IMR-90 (cell line): Measurements from ENCODE around the gene HMBS. TPM values are rescaled to one million over a fixed set of nuclear protein-coding genes. Genes with fewer than 3 reads are reported as not detected.

Source experiments
- ATAC-seq: fragments of 200-7000 bp; cut with Tn5 transposase; 2 replicates; pipeline ENCODE4 v1.9.1; 2020; ENCODE audit warnings: low read depth, mild to moderate bottlenecking, moderate library complexity
- BruUV-seq: library from RNA; stranded (reverse); fragments of 400-500 nt; replicated peaks from 2 replicates; lab custom pipeline; 2021; lab: Mats Ljungman, UMichigan
- CTCF ChIA-PET: fragments of 300-600 bp; formaldehyde crosslinking; extraction: SDS; loops from one replicate; lab custom pipeline; 2021; ENCODE audit warnings: antibody characterized with exemption; lab: Yijun Ruan, JAX
- POLR2A ChIA-PET: fragments of 300-600 bp; sonication (Branson Sonifier 250); formaldehyde crosslinking; loops from one replicate; lab custom pipeline; 2022; ENCODE audit warnings: antibody characterized with exemption; ENCODE audit not compliant: unreplicated experiment; lab: Charles Lee
- DNase-seq: peaks from one replicate; pipeline ENCODE4 v3.0.0; 2013
- H2AFZ ChIP-seq: replicated peaks from 2 replicates; pipeline ENCODE3; 2013; ENCODE audit warnings: low read length, mild to moderate bottlenecking; ENCODE audit not compliant: poor library complexity
- H2AK5ac ChIP-seq: 2 replicates; pipeline ENCODE4 v1.6.1; 2013; ENCODE audit warnings: low read depth, low read length, inconsistent platforms
- H2AK9ac ChIP-seq: replicated peaks from 2 replicates; pipeline ENCODE3; 2013; ENCODE audit warnings: mild to moderate bottlenecking, low read depth, low read length, moderate library complexity; ENCODE audit not compliant: poor library complexity
- H2BK120ac ChIP-seq: 2 replicates; pipeline ENCODE4 v1.6.1; 2013; ENCODE audit warnings: low read depth, low read length, inconsistent platforms
- H2BK15ac ChIP-seq: 3 replicates; pipeline ENCODE4 v1.6.1; 2013; ENCODE audit warnings: low read depth, low read length, inconsistent platforms
- H2BK20ac ChIP-seq: 2 replicates; pipeline ENCODE4 v1.6.1; 2013; ENCODE audit warnings: low read depth, mild to moderate bottlenecking, inconsistent platforms, low read length, moderate library complexity
- H2BK5ac ChIP-seq: 2 replicates; pipeline ENCODE4 v1.6.1; 2013; ENCODE audit warnings: mild to moderate bottlenecking, low read depth, low read length, inconsistent platforms; ENCODE audit not compliant: poor library complexity, severe bottlenecking
- H3K14ac ChIP-seq: replicated peaks from 2 replicates; pipeline ENCODE4 v1.6.1; 2013; ENCODE audit warnings: low read depth, low read length, inconsistent platforms
- H3K18ac ChIP-seq: 2 replicates; pipeline ENCODE4 v1.6.1; 2013; ENCODE audit warnings: low read depth, low read length, control low read depth
- H3K23ac ChIP-seq: 2 replicates; pipeline ENCODE4 v1.6.1; 2013; ENCODE audit warnings: low read depth, low read length, inconsistent platforms
- H3K27ac ChIP-seq: 2 replicates; pipeline ENCODE4 v1.5.1; 2013; ENCODE audit warnings: mild to moderate bottlenecking, control low read depth, low read length; ENCODE audit not compliant: insufficient read depth
- H3K27me3 ChIP-seq: 2 replicates; pipeline ENCODE4 v1.6.1; 2013; ENCODE audit warnings: low read length; ENCODE audit not compliant: control insufficient read depth, insufficient read depth
- H3K36me3 ChIP-seq: 2 replicates; pipeline ENCODE4 v1.6.1; 2013; ENCODE audit warnings: low read length, mixed read lengths; ENCODE audit not compliant: control insufficient read depth, insufficient read depth
- H3K4ac ChIP-seq: 2 replicates; pipeline ENCODE4 v1.6.1; 2013; ENCODE audit warnings: low read depth, low read length, inconsistent platforms
- H3K4me1 ChIP-seq: 2 replicates; pipeline ENCODE4 v1.6.1; 2013; ENCODE audit warnings: low read length, mixed read lengths; ENCODE audit not compliant: control insufficient read depth, insufficient read depth
- H3K4me2 ChIP-seq: 2 replicates; pipeline ENCODE4 v1.6.1; 2013; ENCODE audit warnings: low read depth, mild to moderate bottlenecking, control low read depth, low read length, moderate library complexity
- H3K4me3 ChIP-seq: 2 replicates; pipeline ENCODE4 v1.5.1; 2013; ENCODE audit warnings: low read depth, mild to moderate bottlenecking, control low read depth, low read length, moderate library complexity; ENCODE audit not compliant: insufficient read depth
- H3K56ac ChIP-seq: 2 replicates; pipeline ENCODE4 v1.6.1; 2013; ENCODE audit warnings: low read length, inconsistent platforms; ENCODE audit not compliant: insufficient read depth; ENCODE audit errors: extremely low read depth
- H3K79me1 ChIP-seq, 2 experiments: 2 replicates each; pipeline ENCODE4 v1.6.1; 2013; ENCODE audit warnings: low read length in 2 of 2, inconsistent platforms in 1 of 2, low read depth in 1 of 2
- H3K9ac ChIP-seq: 2 replicates; pipeline ENCODE4 v1.6.1; 2013; ENCODE audit warnings: low read depth, low read length, control low read depth
- H3K9me1 ChIP-seq: 2 replicates; pipeline ENCODE4 v1.6.1; 2013; ENCODE audit warnings: low read length, inconsistent platforms; ENCODE audit not compliant: insufficient read depth
- H3K9me3 ChIP-seq: 2 replicates; pipeline ENCODE4 v1.6.1; 2013; ENCODE audit warnings: low read length; ENCODE audit not compliant: control insufficient read depth, insufficient read depth
- H4K20me1 ChIP-seq: 2 replicates; pipeline ENCODE4 v1.6.1; 2013; ENCODE audit warnings: low read length, inconsistent platforms; ENCODE audit not compliant: insufficient read depth
- H4K5ac ChIP-seq: 2 replicates; pipeline ENCODE4 v1.6.1; 2013; ENCODE audit warnings: mild to moderate bottlenecking, low read depth, low read length, control low read depth
- H4K8ac ChIP-seq, 2 experiments: 2 replicates each; pipeline ENCODE4 v1.6.1; 2013; ENCODE audit warnings: low read depth in 2 of 2, low read length in 2 of 2, control low read depth in 1 of 2, inconsistent platforms in 1 of 2
- H4K91ac ChIP-seq: 2 replicates; pipeline ENCODE4 v1.6.1; 2013; ENCODE audit warnings: low read depth, low read length, inconsistent platforms; ENCODE audit not compliant: insufficient read depth
- BHLHE40 ChIP-seq: fragments of 150-350 bp; IDR thresholded peaks from 2 replicates; pipeline ENCODE4 v1.6.1; 2016; ENCODE audit warnings: mild to moderate bottlenecking, low read depth, low read length
- CTCF ChIP-seq: conservative IDR thresholded peaks from 2 replicates; pipeline ENCODE4 v1.5.1; 2012; ENCODE audit warnings: mild to moderate bottlenecking, low read depth, low read length, improper control_type of control experiment
- ELK1 ChIP-seq: fragments of 150-350 bp; IDR thresholded peaks from 2 replicates; pipeline ENCODE4 v1.6.1; 2016; ENCODE audit warnings: low read depth, mild to moderate bottlenecking, low read length, moderate library complexity, borderline replicate concordance
- FOS ChIP-seq: fragments of 150-350 bp; IDR thresholded peaks from 2 replicates; pipeline ENCODE4 v1.6.1; 2016; ENCODE audit warnings: low read depth, low read length
- MAFK ChIP-seq: IDR thresholded peaks from 2 replicates; pipeline ENCODE4 v1.6.1; 2012; ENCODE audit warnings: low read depth, low read length, improper control_type of control experiment
- MXI1 ChIP-seq: IDR thresholded peaks from 2 replicates; pipeline ENCODE4 v1.6.1; 2012; ENCODE audit warnings: low read depth, mild to moderate bottlenecking, low read length, moderate library complexity, borderline replicate concordance
- NFE2L2 ChIP-seq: fragments of 150-350 bp; IDR thresholded peaks from 2 replicates; pipeline ENCODE4 v1.6.1; 2016; ENCODE audit warnings: low read depth, mild to moderate bottlenecking, low read length
- POLR2A ChIP-seq: IDR thresholded peaks from 2 replicates; pipeline ENCODE4 v1.6.1; 2012; ENCODE audit warnings: mild to moderate bottlenecking, low read depth, low read length
- RAD21 ChIP-seq: IDR thresholded peaks from 2 replicates; pipeline ENCODE4 v1.6.1; 2012; ENCODE audit warnings: low read length, improper control_type of control experiment
- RCOR1 ChIP-seq: IDR thresholded peaks from 2 replicates; pipeline ENCODE4 v1.6.1; 2012; ENCODE audit warnings: mild to moderate bottlenecking, low read length, improper control_type of control experiment; ENCODE audit not compliant: insufficient replicate concordance
- RFX5 ChIP-seq: IDR thresholded peaks from 2 replicates; pipeline ENCODE4 v1.8.0; 2012; ENCODE audit warnings: low read depth, mild to moderate bottlenecking, low read length, moderate library complexity
- SMC3 ChIP-seq: fragments of 150-350 bp; IDR thresholded peaks from 2 replicates; pipeline ENCODE4 v1.6.1; 2016; ENCODE audit warnings: low read depth, mild to moderate bottlenecking, antibody characterized with exemption, low read length, moderate library complexity
- USF2 ChIP-seq: fragments of 150-350 bp; IDR thresholded peaks from 2 replicates; pipeline ENCODE4 v1.6.1; 2017; ENCODE audit warnings: mild to moderate bottlenecking, antibody characterized with exemption, low read length, low read depth
- WGBS, 2 experiments: methylation state at CpG; one replicate each; pipeline versions ENCODE4 v1.1.5 to v1.1.7; 2013; ENCODE audit warnings: missing lambda C conversion rate in 2 of 2; ENCODE audit not compliant: insufficient read length in 1 of 2; ENCODE audit errors: extremely low coverage in 2 of 2; 5-methylcytosine and 5-hydroxymethylcytosine counted together
- dilution Hi-C: fragments of 300-500 bp; cut with HindIII; formaldehyde crosslinking; loops from one replicate; pipeline ENCODE4 v1.14.3; 2018; ENCODE audit warnings: low sequenced_read_pairs; ENCODE audit not compliant: unreplicated experiment
- in situ Hi-C: fragments of 300-500 bp; cut with MboI; formaldehyde crosslinking; loops from 3 replicates; pipeline ENCODE4 v1.14.3; 2019; ENCODE audit warnings: low sequenced_read_pairs, inconsistent platforms, mixed read lengths
- intact Hi-C: fragments of 100-400 bp; cut with micrococcal nuclease; formaldehyde crosslinking; loops from 2 replicates; pipeline ENCODE4 v1.10.0; 2022
- polyA plus RNA-seq, 3 experiments: library from polyadenylated mRNA; depleted of rRNA; stranded (reverse); fragments of >200 nt; gene quantifications; 2 replicates each; pipeline ENCODE4 v1.2.3, GENCODE V29; 2012; ENCODE audit warnings: low replicate concordance in 1 of 3
- total RNA-seq: library from RNA; depleted of rRNA; stranded (reverse); fragments of >200 nt; gene quantifications from 2 replicates; pipeline ENCODE4 v1.2.3, GENCODE V29; 2012

Gene HMBS
- total and polyA plus RNA-seq, 2 of the 4 experiments (the other 2 are of a cell fraction), result 17.9 to 59.5 TPM

GRCh38 chr11:119089319-119089718, 4.6 kb downstream of the HMBS start:
- H2AK9ac ChIP-seq, result no peak overlapping the region
- DNase-seq (no peak), ATAC-seq (no peak)
- H3K18ac ChIP-seq, result no peak overlapping the region
- no peak overlapping the region for H3K56ac ChIP-seq
- H3K9me3 ChIP-seq, result no peaks in the 10 kb centered on the region
- in situ Hi-C loops (no loop called here), intact Hi-C loops (no loop called here), dilution Hi-C loops (no loop called here)
- H4K8ac ChIP-seq, result no peak overlapping the region
- TF ChIP-seq ELK1 (no peak), FOS (no peak), BHLHE40 (no peak), SMC3 (no peak), POLR2A (no peak), USF2 (no peak), MAFK (no peak), MXI1 (no peak), CTCF (no peak), NFE2L2 (no peak), RFX5 (no peak), RCOR1 (no peak), RAD21 (no peak)
- H3K23ac ChIP-seq, result no peak overlapping the region
- H2AK5ac ChIP-seq, result no peak overlapping the region
- no peak overlapping the region for H3K14ac ChIP-seq
- ChIA-PET POLR2A (no interaction called here), CTCF (no interaction called here)
- H2AFZ ChIP-seq, result no peak overlapping the region
- no peak overlapping the region for H2BK20ac ChIP-seq
- H3K36me3 ChIP-seq, result peaks cover 16% of the 10 kb centered on the region
- H3K9ac ChIP-seq, result no peak overlapping the region
- WGBS, 2 experiments, result no CpG with 5 or more reads among the region's 1 CpG
- no peak overlapping the region for H3K4ac ChIP-seq
- no peak overlapping the region for H3K4me3 ChIP-seq
- H3K4me1 ChIP-seq, result peaks cover 19% of the 10 kb centered on the region
- H2BK5ac ChIP-seq, result no peak overlapping the region
- no peak overlapping the region for H2BK120ac ChIP-seq
- H3K4me2 ChIP-seq, result no peak overlapping the region
- H2BK15ac ChIP-seq, result no peak overlapping the region
- BruUV-seq, result no TSS peak
- H3K27me3 ChIP-seq, result no peaks in the 10 kb centered on the region
- no peak overlapping the region for H3K27ac ChIP-seq
- H3K79me1 ChIP-seq, result peaks cover 30 to 61% of the 10 kb centered on the region in 2 experiments; a peak in 3 of 4 replicates
- H4K91ac ChIP-seq, result no peak overlapping the region
- no peak overlapping the region for H4K5ac ChIP-seq
- peaks cover 25% of the 10 kb centered on the region for H4K20me1 ChIP-seq
- peaks cover 18% of the 10 kb centered on the region; the same call in 1 of the 2 replicates for H3K9me1 ChIP-seq
